CD4-positive, alpha-beta memory T cell (primary cell): ENCODE data around the gene UHRF1. TPM values are rescaled to one million over a fixed set of nuclear protein-coding genes. Genes with fewer than 3 reads are reported as not detected.

Experiments
- CTCF ChIA-PET: fragments of 350-600 bp; sonication (Branson Sonifier 250); formaldehyde crosslinking; loops from one replicate; lab custom pipeline; 2021; ENCODE audit warnings: inconsistent platforms; ENCODE audit not compliant: partially characterized antibody; lab: Charles Lee
- POLR2A ChIA-PET: fragments of 350-600 bp; sonication (Branson Sonifier 250); formaldehyde crosslinking; loops from one replicate; lab custom pipeline; 2021; ENCODE audit not compliant: partially characterized antibody; lab: Charles Lee
- DNase-seq, 5 donors: peaks; one replicate each; pipeline versions ENCODE4 v3.0.0 to v3.0.0-alpha.2; 2020 to 2022; ENCODE audit warnings: mixed read lengths in 1 of 5
- H3K27ac ChIP-seq: one replicate; pipeline ENCODE4 v1.7.0; 2013; ENCODE audit warnings: low read depth, low read length
- H3K27me3 ChIP-seq: 2 replicates; pipeline ENCODE4 v1.7.0; 2013; ENCODE audit warnings: mild to moderate bottlenecking, low read length, moderate library complexity; ENCODE audit not compliant: insufficient read depth
- H3K36me3 ChIP-seq: 2 replicates; pipeline ENCODE4 v1.7.0; 2013; ENCODE audit warnings: mild to moderate bottlenecking, low read length, moderate library complexity; ENCODE audit not compliant: insufficient read depth
- H3K4me1 ChIP-seq: 2 replicates; pipeline ENCODE4 v1.7.0; 2013; ENCODE audit warnings: mild to moderate bottlenecking, low read length, moderate library complexity; ENCODE audit not compliant: insufficient read depth
- H3K4me3 ChIP-seq, 2 donors: one replicate each; pipeline ENCODE4 v1.7.0; 2013; ENCODE audit warnings: low read length in 2 of 2, mild to moderate bottlenecking in 1 of 2
- H3K9me3 ChIP-seq, 2 donors: one replicate each; pipeline ENCODE4 v1.7.0; 2013; ENCODE audit warnings: low read length in 2 of 2, control low read depth in 1 of 2; ENCODE audit not compliant: control insufficient read depth in 1 of 2
- H3K27ac Mint-ChIP-seq, 7 donors: one replicate each; pipeline ENCODE4 v1.8.0; 2020 to 2021; ENCODE audit warnings: mixed read lengths in 7 of 7, mild to moderate bottlenecking in 6 of 7, inconsistent platforms in 3 of 7, moderate library complexity in 3 of 7
- H3K27me3 Mint-ChIP-seq, 2 donors: one replicate each; pipeline ENCODE4 v1.8.0; 2020 to 2021; ENCODE audit warnings: mixed read lengths in 2 of 2
- H3K36me3 Mint-ChIP-seq, 2 donors: one replicate each; pipeline ENCODE4 v1.8.0; 2020 to 2021; ENCODE audit warnings: mixed read lengths in 2 of 2, inconsistent platforms in 1 of 2, mild to moderate bottlenecking in 1 of 2
- H3K4me1 Mint-ChIP-seq, 4 donors: one replicate each; pipeline ENCODE4 v1.8.0; 2020 to 2021; ENCODE audit warnings: mixed read lengths in 4 of 4, mild to moderate bottlenecking in 1 of 4
- H3K4me3 Mint-ChIP-seq, 8 donors: one replicate each; pipeline ENCODE4 v1.8.0; 2020 to 2021; ENCODE audit warnings: mixed read lengths in 8 of 8, mild to moderate bottlenecking in 7 of 8, moderate library complexity in 6 of 8, inconsistent platforms in 3 of 8
- H3K9me3 Mint-ChIP-seq, 8 donors: one replicate each; pipeline ENCODE4 v1.8.0; 2020 to 2021; ENCODE audit warnings: mixed read lengths in 8 of 8, mild to moderate bottlenecking in 5 of 8, inconsistent platforms in 3 of 8, moderate library complexity in 1 of 8
- intact Hi-C: fragments of 100-400 bp; cut with micrococcal nuclease; formaldehyde crosslinking; loops from one replicate; pipeline ENCODE4 v1.15.1; 2023
- polyA plus RNA-seq, 2 donors: library from polyadenylated mRNA; unstranded; fragments of 300-500 nt; fragmentation: Illumina TruSeq; gene quantifications; one replicate each; pipeline ENCODE4 v1.2.3, GENCODE V29; 2021
- total RNA-seq, 2 experiments: library from RNA; stranded (reverse); gene quantifications; one replicate each; pipeline ENCODE4 v1.2.3, GENCODE V29; 2021

Gene UHRF1
- total and polyA plus RNA-seq, 4 experiments from 2014 or later = 0.11 to 0.22 (median 0.15) TPM; not detected in 1

GRCh38 chr19:4983346-4984105 lies 74.2 kb downstream of the UHRF1 start:
- H3K4me3 Mint-ChIP-seq = no peak overlapping the region
- H3K4me1 Mint-ChIP-seq = peaks cover 10 to 43% (median 18%) of the 10 kb centered on the region in 4 donors
- no peak overlapping the region for H3K4me3 ChIP-seq
- peak overlapping the region in 1 of 7 donors; percentile 47 for H3K27ac Mint-ChIP-seq
- intact Hi-C loops = no loop called here
- H3K27ac ChIP-seq = no peak overlapping the region
- no peaks in the 10 kb centered on the region for H3K9me3 ChIP-seq
- H3K36me3 ChIP-seq = no peaks in the 10 kb centered on the region
- no peaks in the 10 kb centered on the region for H3K9me3 Mint-ChIP-seq
- CTCF ChIA-PET = no interaction called here
- POLR2A ChIA-PET = no interaction called here
- H3K27me3 Mint-ChIP-seq = no peaks in the 10 kb centered on the region
- no peaks in the 10 kb centered on the region for H3K27me3 ChIP-seq
- no peak for DNase-seq
- peaks cover 3% of the 10 kb centered on the region for H3K4me1 ChIP-seq
- H3K36me3 Mint-ChIP-seq = no peaks in the 10 kb centered on the region

- Mint-ChIP-seq H3K36me3 (no peaks in the 10 kb centered on the region), H3K9me3 (no peaks in the 10 kb centered on the region), H3K4me1 (peaks cover 10 to 43% (median 19%) of the 10 kb centered on the region in 4 donors), H3K27ac (no peak overlapping the region), H3K27me3 (no peaks in the 10 kb centered on the region), H3K4me3 (no peak overlapping the region)
- Histone ChIP-seq H3K4me3 (no peak overlapping the region), H3K27ac (no peak overlapping the region), H3K36me3 (no peaks in the 10 kb centered on the region), H3K9me3 (no peaks in the 10 kb centered on the region), H3K27me3 (no peaks in the 10 kb centered on the region), H3K4me1 (peaks cover 3% of the 10 kb centered on the region)
- DNase-seq = no peak
- POLR2A ChIA-PET = no interaction called here
- CTCF ChIA-PET = no interaction called here
- intact Hi-C loops = no loop called here
These were observed 74.7 kb downstream of the UHRF1 start for GRCh38 chr19:4984106-4984380.

GRCh38 chr19:4984438-4984990 lies 75.2 kb downstream of the UHRF1 start:
- POLR2A ChIA-PET = interaction anchor here (1.8 kb wide), 1 partner anchor 16 kb away, joined by 4 read pairs; the partner anchor contains the start of gene KDM4B
- Mint-ChIP-seq H3K36me3 (no peaks in the 10 kb centered on the region), H3K27me3 (no peaks in the 10 kb centered on the region), H3K9me3 (no peaks in the 10 kb centered on the region), H3K4me3 (no peak overlapping the region), H3K4me1 (peaks cover 6 to 45% (median 17%) of the 10 kb centered on the region in 4 donors), H3K27ac (no peak overlapping the region)
- intact Hi-C loops = no loop called here
- Histone ChIP-seq H3K4me1 (peaks cover 3% of the 10 kb centered on the region), H3K36me3 (no peaks in the 10 kb centered on the region), H3K9me3 (no peaks in the 10 kb centered on the region), H3K27me3 (no peaks in the 10 kb centered on the region), H3K27ac (no peak overlapping the region), H3K4me3 (no peak overlapping the region)
- DNase-seq = no peak
- CTCF ChIA-PET = no interaction called here

GRCh38 chr19:4985551-4985991 lies 76.3 kb downstream of the UHRF1 start:
- Histone ChIP-seq H3K4me1 (peaks cover 3% of the 10 kb centered on the region), H3K27ac (no peak overlapping the region), H3K4me3 (no peak overlapping the region), H3K36me3 (no peaks in the 10 kb centered on the region), H3K9me3 (no peaks in the 10 kb centered on the region), H3K27me3 (no peaks in the 10 kb centered on the region)
- CTCF ChIA-PET = no interaction called here
- intact Hi-C loops = no loop called here
- Mint-ChIP-seq H3K36me3 (peaks cover 3 to 4% of the 10 kb centered on the region in 2 donors), H3K4me1 (peaks cover 13 to 54% (median 17%) of the 10 kb centered on the region in 4 donors), H3K4me3 (peak overlapping the region in 1 of 8 donors; percentile 31), H3K27me3 (no peaks in the 10 kb centered on the region), H3K9me3 (no peaks in the 10 kb centered on the region), H3K27ac (peak overlapping the region in 2 of 7 donors; percentile 37 to 42)
- DNase-seq = no peak
- POLR2A ChIA-PET = interaction anchor here (1.8 kb wide), 1 partner anchor 17 kb away, joined by 4 read pairs; the partner anchor contains the start of gene KDM4B

GRCh38 chr19:4986056-4986455 lies 76.8 kb downstream of the UHRF1 start:
- H3K27me3 Mint-ChIP-seq = no peaks in the 10 kb centered on the region
- Histone ChIP-seq H3K9me3 (no peaks in the 10 kb centered on the region), H3K4me3 (no peak overlapping the region), H3K27me3 (no peaks in the 10 kb centered on the region), H3K36me3 (no peaks in the 10 kb centered on the region), H3K27ac (no peak overlapping the region), H3K4me1 (peaks cover 3% of the 10 kb centered on the region)
- no peak for DNase-seq
- H3K27ac Mint-ChIP-seq = no peak overlapping the region
- peak overlapping the region in 1 of 8 donors; percentile 13 for H3K4me3 Mint-ChIP-seq
- peaks cover 3 to 4% of the 10 kb centered on the region in 2 donors for H3K36me3 Mint-ChIP-seq
- POLR2A ChIA-PET = interaction anchor here (1.8 kb wide), 1 partner anchor 17 kb away, joined by 4 read pairs; the partner anchor contains the start of gene KDM4B
- H3K4me1 Mint-ChIP-seq = peaks cover 13 to 51% (median 17%) of the 10 kb centered on the region in 4 donors
- CTCF ChIA-PET = no interaction called here
- no peaks in the 10 kb centered on the region for H3K9me3 Mint-ChIP-seq
- intact Hi-C loops = no loop called here

- Mint-ChIP-seq H3K27me3 (no peaks in the 10 kb centered on the region), H3K27ac (peak overlapping the region in 1 of 7 donors; percentile 29), H3K4me3 (peak overlapping the region in 1 of 8 donors; percentile 13), H3K36me3 (peaks cover 4% of the 10 kb centered on the region in 2 donors), H3K9me3 (peaks cover 0 to under 1% (median 0%) of the 10 kb centered on the region in 8 donors), H3K4me1 (peaks cover 13 to 51% (median 17%) of the 10 kb centered on the region in 4 donors)
- peaks cover 3% of the 10 kb centered on the region for H3K4me1 ChIP-seq
- DNase-seq = no peak
- H3K9me3 ChIP-seq = no peaks in the 10 kb centered on the region
- no peaks in the 10 kb centered on the region for H3K36me3 ChIP-seq
- no peak overlapping the region for H3K4me3 ChIP-seq
- POLR2A ChIA-PET = no interaction called here
- H3K27ac ChIP-seq = no peak overlapping the region
- intact Hi-C loops = no loop called here
- CTCF ChIA-PET = no interaction called here
- H3K27me3 ChIP-seq = no peaks in the 10 kb centered on the region
These were observed 77.2 kb downstream of the UHRF1 start for GRCh38 chr19:4986471-4986891.

GRCh38 chr19:4987256-4987655 lies 78.0 kb downstream of the UHRF1 start:
- Histone ChIP-seq H3K4me3 (no peak overlapping the region), H3K36me3 (no peaks in the 10 kb centered on the region), H3K27ac (no peak overlapping the region), H3K4me1 (peaks cover 3% of the 10 kb centered on the region), H3K27me3 (no peaks in the 10 kb centered on the region), H3K9me3 (no peaks in the 10 kb centered on the region)
- Mint-ChIP-seq H3K27ac (peak overlapping the region in 2 of 7 donors; percentile 53 to 57), H3K36me3 (peaks cover 5 to 12% of the 10 kb centered on the region in 2 donors), H3K4me1 (peaks cover 13 to 51% (median 16%) of the 10 kb centered on the region in 4 donors), H3K9me3 (peaks cover 0 to 3% (median 0%) of the 10 kb centered on the region in 8 donors), H3K27me3 (no peaks in the 10 kb centered on the region), H3K4me3 (no peak overlapping the region)
- DNase-seq = no peak
- intact Hi-C loops = no loop called here
- POLR2A ChIA-PET = no interaction called here
- CTCF ChIA-PET = interaction anchor here (2.0 kb wide), 1 partner anchor 14 kb away, joined by 11 read pairs; no protein-coding TSS in a partner anchor
